Hepatocyte (in vitro differentiated cells): ENCODE data around the gene LRCH1. TPM values are rescaled to one million over a fixed set of nuclear protein-coding genes. Genes with fewer than 3 reads are reported as not detected.

Source experiments
- DNase-seq: peaks from one replicate; pipeline ENCODE4 v3.0.0-alpha.2; 2016; ENCODE audit warnings: low spot score
- H2AFZ ChIP-seq: fragments of 200-600 bp; sonication (generic); 2 replicates; pipeline ENCODE4 v1.6.0; 2016; ENCODE audit warnings: antibody characterized with exemption, mild to moderate bottlenecking
- H3K27ac ChIP-seq: fragments of 200-600 bp; sonication (generic); 2 replicates; pipeline ENCODE4 v1.5.1; 2016; ENCODE audit warnings: mild to moderate bottlenecking
- H3K27me3 ChIP-seq: fragments of 200-600 bp; sonication (generic); 2 replicates; pipeline ENCODE4 v1.6.1; 2016
- H3K36me3 ChIP-seq: fragments of 200-600 bp; sonication (generic); replicated peaks from 2 replicates; pipeline ENCODE4 v1.5.1; 2016; ENCODE audit warnings: low read depth; ENCODE audit not compliant: insufficient read depth
- H3K4me1 ChIP-seq: fragments of 200-600 bp; sonication (generic); 2 replicates; pipeline ENCODE4 v1.5.1; 2016; ENCODE audit warnings: mild to moderate bottlenecking, moderate library complexity; ENCODE audit not compliant: insufficient read depth
- H3K4me2 ChIP-seq: fragments of 200-600 bp; sonication (generic); 2 replicates; pipeline ENCODE4 v1.6.0; 2016
- H3K4me3 ChIP-seq: fragments of 200-600 bp; sonication (generic); 2 replicates; pipeline ENCODE4 v1.5.1; 2016; ENCODE audit warnings: mild to moderate bottlenecking
- H3K79me2 ChIP-seq: fragments of 200-600 bp; sonication (generic); 2 replicates; pipeline ENCODE4 v1.6.0; 2017; ENCODE audit warnings: mild to moderate bottlenecking
- H3K9me2 ChIP-seq: fragments of 200-600 bp; sonication (generic); replicated peaks from 2 replicates; pipeline ENCODE4 v1.6.0; 2017; ENCODE audit warnings: mild to moderate bottlenecking; ENCODE audit not compliant: insufficient read depth
- H3K9me3 ChIP-seq: fragments of 200-600 bp; sonication (generic); 2 replicates; pipeline ENCODE4 v1.5.1; 2016; ENCODE audit warnings: low read depth, mild to moderate bottlenecking
- H4K20me1 ChIP-seq: fragments of 200-600 bp; sonication (generic); 2 replicates; pipeline ENCODE4 v1.6.0; 2016; ENCODE audit warnings: mild to moderate bottlenecking; ENCODE audit not compliant: insufficient read depth, poor library complexity, severe bottlenecking
- EZH2 ChIP-seq: fragments of 200-600 bp; sonication (generic); IDR thresholded peaks from 2 replicates; pipeline ENCODE4 v1.6.1; 2016; ENCODE audit warnings: antibody characterized with exemption, mild to moderate bottlenecking, borderline replicate concordance
- EZH2phosphoT487 ChIP-seq: fragments of 200-600 bp; sonication (generic); IDR thresholded peaks from one replicate; pipeline ENCODE4 v1.6.1; 2018; ENCODE audit warnings: antibody characterized with exemption, mild to moderate bottlenecking, low read depth, moderate library complexity; ENCODE audit not compliant: unreplicated experiment, severe bottlenecking
- WGBS: methylation state at CpG from one replicate; pipeline ENCODE4 v1.1.6; 2016; ENCODE audit warnings: low lambda C conversion rate; ENCODE audit errors: missing lambda C conversion rate; 5-methylcytosine and 5-hydroxymethylcytosine counted together
- polyA plus RNA-seq: library from polyadenylated mRNA; unstranded; fragments of >200 nt; fragmentation: Nextera tagmentation; extraction: Ambion mirVana; gene quantifications from 2 replicates; pipeline ENCODE4 v1.2.1, GENCODE V29; 2016
- total RNA-seq: library from RNA; depleted of rRNA; stranded (reverse); fragments of >200 nt; gene quantifications from 2 replicates; pipeline ENCODE4 v1.2.3, GENCODE V29; 2014
- TF ChIP-seq, protein P1 (sequence below): fragments of 200-600 bp; sonication (generic); IDR thresholded peaks from 2 replicates; pipeline ENCODE4 v1.5.1; 2016; ENCODE audit warnings: antibody characterized with exemption, mild to moderate bottlenecking; ENCODE audit not compliant: poor library complexity

Gene LRCH1
- total and polyA plus RNA-seq, 2 experiments from 2014 or later = 5.7 to 14.1 TPM

GRCh38 chr13:46639033-46639981 is 86.3 kb downstream of the LRCH1 start:
- Histone ChIP-seq H3K36me3 (no peaks in the 10 kb centered on the region), H3K4me3 (no peak overlapping the region), H3K9me2 (no peaks in the 10 kb centered on the region), H3K27me3 (no peaks in the 10 kb centered on the region), H3K4me2 (peak overlapping the region; percentile 22), H2AFZ (no peak overlapping the region), H3K4me1 (peaks cover 27% of the 10 kb centered on the region), H3K79me2 (peaks cover 90% of the 10 kb centered on the region), H4K20me1 (peaks cover 3% of the 10 kb centered on the region), H3K9me3 (no peaks in the 10 kb centered on the region), H3K27ac (peak overlapping the region; percentile 35)
- TF ChIP-seq EZH2phosphoT487 (no peak), EZH2 (no peak)
- TF ChIP-seq, protein P1, sequence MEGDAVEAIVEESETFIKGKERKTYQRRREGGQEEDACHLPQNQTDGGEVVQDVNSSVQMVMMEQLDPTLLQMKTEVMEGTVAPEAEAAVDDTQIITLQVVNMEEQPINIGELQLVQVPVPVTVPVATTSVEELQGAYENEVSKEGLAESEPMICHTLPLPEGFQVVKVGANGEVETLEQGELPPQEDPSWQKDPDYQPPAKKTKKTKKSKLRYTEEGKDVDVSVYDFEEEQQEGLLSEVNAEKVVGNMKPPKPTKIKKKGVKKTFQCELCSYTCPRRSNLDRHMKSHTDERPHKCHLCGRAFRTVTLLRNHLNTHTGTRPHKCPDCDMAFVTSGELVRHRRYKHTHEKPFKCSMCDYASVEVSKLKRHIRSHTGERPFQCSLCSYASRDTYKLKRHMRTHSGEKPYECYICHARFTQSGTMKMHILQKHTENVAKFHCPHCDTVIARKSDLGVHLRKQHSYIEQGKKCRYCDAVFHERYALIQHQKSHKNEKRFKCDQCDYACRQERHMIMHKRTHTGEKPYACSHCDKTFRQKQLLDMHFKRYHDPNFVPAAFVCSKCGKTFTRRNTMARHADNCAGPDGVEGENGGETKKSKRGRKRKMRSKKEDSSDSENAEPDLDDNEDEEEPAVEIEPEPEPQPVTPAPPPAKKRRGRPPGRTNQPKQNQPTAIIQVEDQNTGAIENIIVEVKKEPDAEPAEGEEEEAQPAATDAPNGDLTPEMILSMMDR = no peak
- peak; percentile 8 for DNase-seq
- 59% methylated on average over 5 of the region's 5 CpGs for whole genome bisulfite sequencing

DNA sequence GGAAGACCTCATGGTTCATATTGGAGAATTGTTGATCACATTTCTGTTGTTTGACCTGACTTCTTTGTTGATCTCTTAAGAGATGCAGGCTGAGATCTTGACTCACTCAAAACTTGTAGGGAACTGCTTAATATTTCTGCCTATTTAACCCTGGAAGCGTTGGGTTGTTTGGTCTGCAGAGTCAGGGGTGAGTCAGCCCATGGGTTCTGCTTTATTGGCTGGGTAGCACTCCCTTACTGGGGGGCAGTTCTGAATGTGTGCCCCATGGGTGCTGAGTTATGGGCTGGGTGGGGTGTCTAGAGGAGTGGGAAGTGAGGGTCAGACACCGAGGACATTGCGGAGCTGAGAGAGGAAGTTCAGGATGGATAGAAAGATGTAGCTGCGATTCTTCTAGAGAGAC is 87.9 kb downstream of the LRCH1 start:
- H3K27me3 ChIP-seq = no peaks in the 10 kb centered on the region
- H3K79me2 ChIP-seq = peaks cover 91% of the 10 kb centered on the region
- DNase-seq = no peak
- no peak overlapping the region for H3K27ac ChIP-seq
- H3K9me3 ChIP-seq = no peaks in the 10 kb centered on the region
- no peaks in the 10 kb centered on the region for H3K9me2 ChIP-seq
- H3K4me2 ChIP-seq = no peak overlapping the region
- H3K4me3 ChIP-seq = no peak overlapping the region
- no peak for TF ChIP-seq EZH2
- TF ChIP-seq, protein P1 = no peak
- TF ChIP-seq EZH2phosphoT487 = no peak
- peaks cover 3% of the 10 kb centered on the region for H4K20me1 ChIP-seq
- no peak overlapping the region for H2AFZ ChIP-seq
- 92% methylated on average over 4 of the region's 4 CpGs for WGBS
- H3K36me3 ChIP-seq = no peaks in the 10 kb centered on the region
- peaks cover 33% of the 10 kb centered on the region for H3K4me1 ChIP-seq

GRCh38 chr13:46641274-46642081 is 88.5 kb downstream of the LRCH1 start:
- no peak for DNase-seq
- TF ChIP-seq EZH2phosphoT487 (no peak), EZH2 (no peak)
- TF ChIP-seq, protein P1 = no peak
- Histone ChIP-seq H3K4me1 (peaks cover 33% of the 10 kb centered on the region), H3K9me3 (no peaks in the 10 kb centered on the region), H3K79me2 (peaks cover 91% of the 10 kb centered on the region), H3K27ac (no peak overlapping the region), H3K4me2 (no peak overlapping the region), H3K9me2 (no peaks in the 10 kb centered on the region), H3K36me3 (no peaks in the 10 kb centered on the region), H4K20me1 (peaks cover 3% of the 10 kb centered on the region), H3K27me3 (no peaks in the 10 kb centered on the region), H3K4me3 (no peak overlapping the region), H2AFZ (no peak overlapping the region)
- WGBS = 91% methylated on average over 13 of the region's 13 CpGs
